K562 (cell line): ENCODE data around the gene PNMA8C. TPM values are rescaled to one million over a fixed set of nuclear protein-coding genes. Genes with fewer than 3 reads are reported as not detected.
A peak's percentile ranks its signal among the peaks of the same experiment; 100 is the strongest.

Experiments
- ATF4 ChIP-seq: fragments of 450-650 bp; formaldehyde crosslinking; IDR thresholded peaks from 2 replicates; pipeline ENCODE4 v1.4.0; 2022; ENCODE audit warnings: mild to moderate bottlenecking, moderate library complexity
- BACH1 ChIP-seq: fragments of 200-800 bp; sonication (Bioruptor generic); IDR thresholded peaks from 2 replicates; pipeline ENCODE4 v1.6.1; 2016; ENCODE audit warnings: missing genetic modification characterization, missing compliant biosample characterization
- CBFA2T3 ChIP-seq: fragments of 450-650 bp; IDR thresholded peaks from 2 replicates; pipeline ENCODE4 v1.6.1; 2017
- GTF2F1 ChIP-seq: IDR thresholded peaks from 2 replicates; pipeline ENCODE4 v1.6.1; 2011; ENCODE audit warnings: low read depth, low read length, improper control_type of control experiment
- GTF3C2 ChIP-seq: IDR thresholded peaks from 3 replicates; pipeline ENCODE4 v1.6.1; 2011; ENCODE audit warnings: borderline replicate concordance, mild to moderate bottlenecking, moderate library complexity; ENCODE audit not compliant: insufficient read length; ENCODE audit errors: extremely low read depth
- KDM5B ChIP-seq: fragments of 200-600 bp; sonication (generic); IDR thresholded peaks from 2 replicates; pipeline ENCODE4 v1.6.1; 2012; ENCODE audit warnings: low read depth, mild to moderate bottlenecking, moderate library complexity, low read length, control low read depth, inconsistent platforms; ENCODE audit not compliant: insufficient replicate concordance
- MCM5 ChIP-seq: fragments of 450-650 bp; IDR thresholded peaks from 2 replicates; pipeline ENCODE4 v1.6.1; 2016; ENCODE audit warnings: low read depth
- NFRKB ChIP-seq: fragments of 450-650 bp; IDR thresholded peaks from 2 replicates; pipeline ENCODE4 v1.6.1; 2016; ENCODE audit warnings: low read depth
- PRPF4 ChIP-seq: fragments of 200-400 bp; formaldehyde crosslinking; IDR thresholded peaks from one replicate; pipeline ENCODE4 v1.6.1; 2017; ENCODE audit warnings: low read length, low read depth, mild to moderate bottlenecking; ENCODE audit not compliant: insufficient read depth, poor library complexity, severe bottlenecking
- RAD21 ChIP-seq, 2 experiments: fragments of 250-450 bp in 1 of 2; fragments of 450-650 bp in 1 of 2; sonication (Bioruptor Pico) in 1 of 2; formaldehyde crosslinking in 1 of 2; IDR thresholded peaks in 1 of 2; conservative IDR thresholded peaks in 1 of 2; 2 replicates each; pipeline versions ENCODE4 v1.4.0 to v1.8.0; 2020 to 2022; ENCODE audit warnings: mild to moderate bottlenecking in 2 of 2, moderate library complexity in 1 of 2
- RBM25 ChIP-seq: fragments of 200-400 bp; formaldehyde crosslinking; IDR thresholded peaks from 2 replicates; pipeline ENCODE4 v1.6.1; 2018; ENCODE audit warnings: low read length, low read depth, moderate library complexity; ENCODE audit not compliant: severe bottlenecking
- SLC30A9 ChIP-seq: fragments of 250-450 bp; sonication (Bioruptor Pico); IDR thresholded peaks from 2 replicates; pipeline ENCODE4 v1.8.0; 2022; ENCODE audit warnings: mild to moderate bottlenecking, moderate library complexity
- SMARCE1 ChIP-seq: fragments of 450-650 bp; IDR thresholded peaks from 2 replicates; pipeline ENCODE4 v1.7.1; 2016; ENCODE audit warnings: mild to moderate bottlenecking
- VEZF1 ChIP-seq: fragments of 200-800 bp; sonication (Bioruptor generic); IDR thresholded peaks from 2 replicates; pipeline ENCODE4 v1.6.1; 2017; ENCODE audit warnings: missing genetic modification characterization, missing compliant biosample characterization
- ZBTB7A ChIP-seq: IDR thresholded peaks from 2 replicates; pipeline ENCODE4 v1.6.1; 2011; ENCODE audit warnings: low read depth, mild to moderate bottlenecking, low read length, moderate library complexity, borderline replicate concordance; ENCODE audit not compliant: control insufficient read depth
- ZBTB9 ChIP-seq: fragments of 450-650 bp; formaldehyde crosslinking; IDR thresholded peaks from 2 replicates; pipeline ENCODE4 v1.4.0; 2020; ENCODE audit warnings: mild to moderate bottlenecking, moderate library complexity
- ZFP1 ChIP-seq: fragments of 450-650 bp; formaldehyde crosslinking; IDR thresholded peaks from 2 replicates; pipeline ENCODE4 v1.4.0; 2020; ENCODE audit warnings: mild to moderate bottlenecking, mixed read lengths
- ZNF146 ChIP-seq: IDR thresholded peaks from one replicate; pipeline ENCODE4 v1.6.1; 2018; ENCODE audit warnings: missing compliant biosample characterization; ENCODE audit not compliant: unreplicated experiment
- ZNF23 ChIP-seq: fragments of 250-450 bp; sonication (Bioruptor Pico); IDR thresholded peaks from 2 replicates; pipeline ENCODE4 v1.4.0; 2020; ENCODE audit warnings: mild to moderate bottlenecking
- ZNF507 ChIP-seq: conservative IDR thresholded peaks from 2 replicates; pipeline ENCODE4 v1.6.1; 2017; ENCODE audit warnings: missing genetic modification characterization, missing compliant biosample characterization
- polyA plus RNA-seq, 8 experiments: library from polyadenylated mRNA; depleted of rRNA in 4 of 8; stranded (reverse) in 5 of 8; unstranded in 3 of 8; fragments of >200 nt; fragmentation: Nextera tagmentation in 2 of 8; fragmentation: Illumina TruSeq in 1 of 8; extraction: Ambion mirVana in 2 of 8; extraction: Trizol in 1 of 8; gene quantifications; 2 replicates each; pipeline versions ENCODE4 v1.2.1 to v1.2.3, GENCODE V29; 2011 to 2014; ENCODE audit warnings: inconsistent platforms in 1 of 8, missing spikeins in 1 of 8
- total RNA-seq, 7 experiments: library from RNA; depleted of rRNA in 6 of 7; stranded (reverse); fragments of >200 nt in 6 of 7; fragmentation: Illumina TruSeq in 2 of 7; extraction: Trizol in 2 of 7; gene quantifications; 2 replicates each; pipeline versions ENCODE4 v1.2.1 to v1.2.3, GENCODE V29; 2011 to 2021; ENCODE audit warnings: low replicate concordance in 1 of 7

The PNMA8C gene
- total and polyA plus RNA-seq, 9 of the 15 experiments (the other 6 are each of a cell fraction or from before 2014, with no cell fraction given), result 0.04 to 0.05 (median 0.05) TPM; not detected in 6

- TF ChIP-seq VEZF1 (peak; percentile 90), PRPF4 (no peak), MCM5 (no peak), GTF2F1 (peak; percentile 60; the same call in 1 of the 2 replicates), CBFA2T3 (peak; percentile 16; the same call in 1 of the 2 replicates), BACH1 (tag) (no peak), GTF3C2 (no peak), ZNF507 (tag) (no peak), ZBTB9 (CRISPR knock-in tag) (peak; percentile 67; the same call in 1 of the 2 replicates), ZNF23 (CRISPR knock-in tag) (no peak), SLC30A9 (CRISPR knock-in tag) (no peak), ATF4 (CRISPR knock-in tag) (peak; percentile 46; the same call in 1 of the 2 replicates), RAD21 (CRISPR knock-in tag; conservative IDR thresholded peaks at IDR 0.05 in 1 of 2, IDR thresholded peaks at IDR 0.05 in 1 of 2) (no peak), SMARCE1 (no peak), ZBTB7A (peak; percentile 83; the same call in 1 of the 2 replicates), RBM25 (peak; percentile 71), ZNF146 (CRISPR knock-in tag) (no peak), NFRKB (peak; percentile 74; the same call in 1 of the 2 replicates), KDM5B (peak; percentile 96), ZFP1 (CRISPR knock-in tag) (no peak)
Measured at GRCh38 chr19:46413262-46414031, 15.3 kb downstream of the PNMA8C start, which contains the start of gene CCDC8 (continued).
